OCI-LY7 (cell line): Measurements from ENCODE around the gene PMIS2. TPM values are rescaled to one million over a fixed set of nuclear protein-coding genes. Genes with fewer than 3 reads are reported as not detected.

Experiments used
- BruUV-seq: library from RNA; stranded (reverse); fragments of 400-500 nt; replicated peaks from 2 replicates; lab custom pipeline; 2021; lab: Mats Ljungman, UMichigan
- CTCF ChIA-PET: fragments of 300-600 bp; sonication (Branson Sonifier 250); formaldehyde crosslinking; loops from one replicate; lab custom pipeline; 2022; ENCODE audit warnings: antibody characterized with exemption; ENCODE audit not compliant: unreplicated experiment; lab: Charles Lee
- POLR2A ChIA-PET: fragments of 300-600 bp; sonication (Branson Sonifier 250); formaldehyde crosslinking; loops from one replicate; lab custom pipeline; 2022; ENCODE audit warnings: antibody characterized with exemption; lab: Charles Lee
- DNase-seq: peaks from one replicate; pipeline ENCODE4 v3.0.0-alpha.2; 2015; ENCODE audit warnings: low spot score
- H2AFZ ChIP-seq: fragments of 200-600 bp; sonication (generic), shearing (Covaris generic); 2 replicates; pipeline ENCODE4 v1.6.1; 2014; ENCODE audit warnings: mild to moderate bottlenecking, antibody characterized with exemption, low read length, moderate library complexity
- H3K27ac ChIP-seq: fragments of 200-600 bp; sonication (generic); 2 replicates; pipeline ENCODE4 v1.5.1; 2014; ENCODE audit warnings: mixed run types, low read depth, mild to moderate bottlenecking, moderate library complexity, low read length, inconsistent platforms; ENCODE audit not compliant: poor library complexity, severe bottlenecking
- H3K36me3 ChIP-seq: fragments of 200-600 bp; sonication (generic); 2 replicates; pipeline ENCODE4 v1.6.1; 2014; ENCODE audit warnings: mild to moderate bottlenecking, antibody characterized with exemption, low read length, moderate library complexity, mixed read lengths; ENCODE audit not compliant: insufficient read depth
- H3K4me1 ChIP-seq: fragments of 200-600 bp; sonication (generic); 2 replicates; pipeline ENCODE4 v1.5.1; 2014; ENCODE audit warnings: mild to moderate bottlenecking, low read length; ENCODE audit not compliant: insufficient read depth, poor library complexity, severe bottlenecking
- H3K4me2 ChIP-seq: fragments of 200-600 bp; sonication (generic); 2 replicates; pipeline ENCODE4 v1.6.1; 2014; ENCODE audit warnings: mild to moderate bottlenecking, low read length
- H3K4me3 ChIP-seq: fragments of 200-600 bp; sonication (generic); 2 replicates; pipeline ENCODE4 v1.5.1; 2014; ENCODE audit warnings: mild to moderate bottlenecking, low read depth, low read length; ENCODE audit not compliant: poor library complexity, severe bottlenecking
- H3K79me2 ChIP-seq: fragments of 200-600 bp; sonication (generic); 2 replicates; pipeline ENCODE4 v1.6.1; 2016; ENCODE audit warnings: low read depth, mild to moderate bottlenecking, low read length, moderate library complexity, mixed read lengths; ENCODE audit not compliant: insufficient read depth
- H3K9me2 ChIP-seq: fragments of 200-600 bp; sonication (generic); 2 replicates; pipeline ENCODE4 v1.6.1; 2016; ENCODE audit warnings: mild to moderate bottlenecking, low read length, mixed read lengths; ENCODE audit not compliant: insufficient read depth
- H3K9me3 ChIP-seq: fragments of 200-600 bp; sonication (generic); 2 replicates; pipeline ENCODE4 v1.6.1; 2014; ENCODE audit warnings: mild to moderate bottlenecking, mixed run types, low read length, mixed read lengths
- H4K20me1 ChIP-seq: fragments of 200-600 bp; sonication (generic); 2 replicates; pipeline ENCODE4 v1.6.1; 2014; ENCODE audit warnings: mild to moderate bottlenecking, antibody characterized with exemption, low read length, moderate library complexity, mixed read lengths; ENCODE audit not compliant: insufficient read depth
- EZH2phosphoT487 ChIP-seq: fragments of 200-600 bp; sonication (generic); IDR thresholded peaks from 2 replicates; pipeline ENCODE4 v1.6.1; 2018; ENCODE audit warnings: low read depth, borderline replicate concordance, mild to moderate bottlenecking, mixed run types, antibody characterized with exemption, low read length, moderate library complexity, mixed read lengths
- intact Hi-C: fragments of 100-400 bp; cut with micrococcal nuclease; formaldehyde crosslinking; loops from one replicate; pipeline ENCODE4 v1.10.0; 2022; ENCODE audit not compliant: unreplicated experiment
- total RNA-seq, 2 experiments: library from RNA; depleted of rRNA in 1 of 2; stranded (reverse); fragments of >200 nt in 1 of 2; shearing (Covaris generic) in 1 of 2; gene quantifications; 2 replicates each; pipeline ENCODE4 v1.2.3, GENCODE V29; 2014 to 2022
- TF ChIP-seq, protein P1 (sequence below): fragments of 200-600 bp; sonication (generic); conservative IDR thresholded peaks from 2 replicates; pipeline ENCODE4 v1.5.1; 2014; ENCODE audit warnings: mild to moderate bottlenecking, antibody characterized with exemption, low read length, moderate library complexity, mixed read lengths

Gene PMIS2
- total RNA-seq, 2 experiments from 2014 or later: not detected

DNA sequence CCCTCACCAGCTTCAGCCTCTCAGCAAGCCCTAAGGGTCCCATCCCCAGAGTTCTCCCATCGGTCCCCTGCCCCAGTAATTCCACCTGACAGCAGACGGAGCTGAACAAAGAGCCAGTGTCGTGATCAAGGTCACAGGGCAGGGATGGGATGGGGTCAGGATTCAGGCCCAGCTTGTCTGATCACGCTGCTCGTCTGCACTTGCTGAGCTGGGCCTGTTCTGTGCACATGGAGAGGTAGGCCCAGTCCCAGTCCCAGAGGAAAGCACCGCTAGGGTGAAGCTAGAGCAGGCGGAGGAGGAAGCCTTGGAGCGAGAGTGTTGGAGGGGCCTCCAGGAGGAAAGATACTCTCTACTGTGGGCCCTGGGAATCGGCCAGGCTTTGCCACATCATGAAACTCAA lies 35.7 kb downstream of the PMIS2 start:
- no peak for TF ChIP-seq EZH2phosphoT487
- TF ChIP-seq, protein P1, sequence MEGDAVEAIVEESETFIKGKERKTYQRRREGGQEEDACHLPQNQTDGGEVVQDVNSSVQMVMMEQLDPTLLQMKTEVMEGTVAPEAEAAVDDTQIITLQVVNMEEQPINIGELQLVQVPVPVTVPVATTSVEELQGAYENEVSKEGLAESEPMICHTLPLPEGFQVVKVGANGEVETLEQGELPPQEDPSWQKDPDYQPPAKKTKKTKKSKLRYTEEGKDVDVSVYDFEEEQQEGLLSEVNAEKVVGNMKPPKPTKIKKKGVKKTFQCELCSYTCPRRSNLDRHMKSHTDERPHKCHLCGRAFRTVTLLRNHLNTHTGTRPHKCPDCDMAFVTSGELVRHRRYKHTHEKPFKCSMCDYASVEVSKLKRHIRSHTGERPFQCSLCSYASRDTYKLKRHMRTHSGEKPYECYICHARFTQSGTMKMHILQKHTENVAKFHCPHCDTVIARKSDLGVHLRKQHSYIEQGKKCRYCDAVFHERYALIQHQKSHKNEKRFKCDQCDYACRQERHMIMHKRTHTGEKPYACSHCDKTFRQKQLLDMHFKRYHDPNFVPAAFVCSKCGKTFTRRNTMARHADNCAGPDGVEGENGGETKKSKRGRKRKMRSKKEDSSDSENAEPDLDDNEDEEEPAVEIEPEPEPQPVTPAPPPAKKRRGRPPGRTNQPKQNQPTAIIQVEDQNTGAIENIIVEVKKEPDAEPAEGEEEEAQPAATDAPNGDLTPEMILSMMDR: no peak
- Histone ChIP-seq H4K20me1 (no peaks in the 10 kb centered on the region), H3K9me2 (no peaks in the 10 kb centered on the region), H3K4me1 (no peaks in the 10 kb centered on the region), H3K79me2 (no peaks in the 10 kb centered on the region), H3K36me3 (0 out of 2 replicates have a peak, but pooled peaks cover 23% of the 10 kb centered on the region), H3K9me3 (no peaks in the 10 kb centered on the region), H3K4me3 (no peak overlapping the region), H2AFZ (no peak overlapping the region), H3K4me2 (no peak overlapping the region), H3K27ac (no peak overlapping the region)
- DNase-seq: no peak
- ChIA-PET POLR2A (no interaction called here), CTCF (no interaction called here)
- intact Hi-C loops: no loop called here
- no TSS peak for BruUV-seq

DNA sequence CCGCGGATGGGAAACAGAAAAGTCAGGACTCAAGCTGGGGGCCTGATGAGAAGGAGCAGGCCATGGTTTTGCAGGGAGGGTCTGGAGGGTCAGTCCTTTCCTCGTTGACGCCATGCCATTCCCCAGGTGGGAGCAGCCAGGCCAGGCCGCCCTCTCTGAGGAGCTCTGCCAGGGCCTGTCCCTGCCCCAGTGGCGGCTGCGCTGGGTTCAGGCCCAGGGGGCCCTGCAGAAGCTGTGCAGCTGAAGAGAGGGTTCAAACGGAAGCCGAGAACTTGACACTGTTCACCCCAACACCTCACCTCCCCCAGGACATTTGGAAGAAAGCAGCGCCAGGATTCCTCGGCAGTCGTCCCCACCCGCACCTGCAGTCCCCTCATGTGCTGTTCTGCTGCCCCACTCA lies 36.8 kb downstream of the PMIS2 start:
- Histone ChIP-seq H3K9me3 (no peaks in the 10 kb centered on the region), H2AFZ (no peak overlapping the region), H3K4me1 (peaks cover 2% of the 10 kb centered on the region), H3K4me2 (no peak overlapping the region), H3K27ac (no peak overlapping the region), H3K79me2 (no peaks in the 10 kb centered on the region), H3K36me3 (0 out of 2 replicates have a peak, but pooled peaks cover 15% of the 10 kb centered on the region), H4K20me1 (no peaks in the 10 kb centered on the region), H3K9me2 (no peaks in the 10 kb centered on the region), H3K4me3 (no peak overlapping the region)
- intact Hi-C loops: no loop called here
- POLR2A ChIA-PET: no interaction called here
- BruUV-seq: no TSS peak
- TF ChIP-seq, protein P1: no peak
- no peak for TF ChIP-seq EZH2phosphoT487
- CTCF ChIA-PET: no interaction called here
- DNase-seq: no peak

DNA sequence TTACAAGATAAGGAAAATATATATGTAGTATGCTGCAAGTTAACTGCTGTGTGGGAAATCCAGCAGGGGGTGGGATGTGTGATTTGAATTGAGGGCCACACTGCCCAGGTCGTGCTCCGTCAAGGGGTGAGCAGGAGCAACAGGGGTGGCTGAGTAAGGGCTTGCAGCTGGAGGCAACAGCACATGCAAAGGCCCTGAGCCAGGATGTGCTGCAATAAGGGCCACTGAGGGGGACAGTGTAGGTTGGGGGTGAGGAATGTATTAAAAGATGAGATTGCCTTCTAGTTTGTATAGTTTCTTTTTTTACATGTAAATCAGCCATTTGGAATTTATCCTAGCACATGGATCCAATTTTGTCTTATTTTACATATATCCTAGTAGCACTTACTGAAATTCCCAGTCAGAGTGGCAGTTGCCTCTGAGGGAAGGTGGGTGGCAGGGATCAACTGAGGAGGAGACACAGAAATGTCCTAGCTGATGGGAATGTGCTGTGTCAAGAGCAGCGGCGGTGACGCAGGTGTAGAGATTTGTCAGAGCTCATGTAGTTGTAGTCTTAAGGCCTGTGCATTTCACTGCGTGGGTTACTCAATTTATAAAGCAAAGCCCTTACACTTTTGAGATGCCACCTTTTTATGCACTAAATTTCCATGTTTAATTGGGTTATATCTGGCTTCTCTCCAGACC lies 37.5 kb downstream of the PMIS2 start:
- H3K9me2 ChIP-seq: no peaks in the 10 kb centered on the region
- H3K4me3 ChIP-seq: no peak overlapping the region
- H3K79me2 ChIP-seq: no peaks in the 10 kb centered on the region
- DNase-seq: no peak
- no peak for TF ChIP-seq EZH2phosphoT487
- TF ChIP-seq, protein P1: no peak
- no peak overlapping the region for H2AFZ ChIP-seq
- intact Hi-C loops: no loop called here
- CTCF ChIA-PET: no interaction called here
- H3K4me1 ChIP-seq: peaks cover 8% of the 10 kb centered on the region
- H3K4me2 ChIP-seq: no peak overlapping the region
- TSS peak; percentile 52 for BruUV-seq
- no peaks in the 10 kb centered on the region for H3K9me3 ChIP-seq
- H3K36me3 ChIP-seq: 0 out of 2 replicates have a peak, but pooled peaks cover 12% of the 10 kb centered on the region
- no peak overlapping the region for H3K27ac ChIP-seq
- H4K20me1 ChIP-seq: no peaks in the 10 kb centered on the region
- POLR2A ChIA-PET: no interaction called here
